IMR-90 (cell line): Measurements from ENCODE around the gene PALMD. TPM values are rescaled to one million over a fixed set of nuclear protein-coding genes. Genes with fewer than 3 reads are reported as not detected.

Source experiments
- ATAC-seq: fragments of 200-7000 bp; cut with Tn5 transposase; 2 replicates; pipeline ENCODE4 v1.9.1; 2020; ENCODE audit warnings: low read depth, mild to moderate bottlenecking, moderate library complexity
- BruUV-seq: library from RNA; stranded (reverse); fragments of 400-500 nt; replicated peaks from 2 replicates; lab custom pipeline; 2021; lab: Mats Ljungman, UMichigan
- CTCF ChIA-PET: fragments of 300-600 bp; formaldehyde crosslinking; extraction: SDS; loops from one replicate; lab custom pipeline; 2021; ENCODE audit warnings: antibody characterized with exemption; lab: Yijun Ruan, JAX
- POLR2A ChIA-PET: fragments of 300-600 bp; sonication (Branson Sonifier 250); formaldehyde crosslinking; loops from one replicate; lab custom pipeline; 2022; ENCODE audit warnings: antibody characterized with exemption; ENCODE audit not compliant: unreplicated experiment; lab: Charles Lee
- DNase-seq: peaks from one replicate; pipeline ENCODE4 v3.0.0; 2013
- H2AFZ ChIP-seq: replicated peaks from 2 replicates; pipeline ENCODE3; 2013; ENCODE audit warnings: low read length, mild to moderate bottlenecking; ENCODE audit not compliant: poor library complexity
- H2AK5ac ChIP-seq: 2 replicates; pipeline ENCODE4 v1.6.1; 2013; ENCODE audit warnings: low read depth, low read length, inconsistent platforms
- H2AK9ac ChIP-seq: replicated peaks from 2 replicates; pipeline ENCODE3; 2013; ENCODE audit warnings: mild to moderate bottlenecking, low read depth, low read length, moderate library complexity; ENCODE audit not compliant: poor library complexity
- H2BK120ac ChIP-seq: 2 replicates; pipeline ENCODE4 v1.6.1; 2013; ENCODE audit warnings: low read depth, low read length, inconsistent platforms
- H2BK15ac ChIP-seq: 3 replicates; pipeline ENCODE4 v1.6.1; 2013; ENCODE audit warnings: low read depth, low read length, inconsistent platforms
- H2BK20ac ChIP-seq: 2 replicates; pipeline ENCODE4 v1.6.1; 2013; ENCODE audit warnings: low read depth, mild to moderate bottlenecking, inconsistent platforms, low read length, moderate library complexity
- H2BK5ac ChIP-seq: 2 replicates; pipeline ENCODE4 v1.6.1; 2013; ENCODE audit warnings: mild to moderate bottlenecking, low read depth, low read length, inconsistent platforms; ENCODE audit not compliant: poor library complexity, severe bottlenecking
- H3K14ac ChIP-seq: replicated peaks from 2 replicates; pipeline ENCODE4 v1.6.1; 2013; ENCODE audit warnings: low read depth, low read length, inconsistent platforms
- H3K18ac ChIP-seq: 2 replicates; pipeline ENCODE4 v1.6.1; 2013; ENCODE audit warnings: low read depth, low read length, control low read depth
- H3K23ac ChIP-seq: 2 replicates; pipeline ENCODE4 v1.6.1; 2013; ENCODE audit warnings: low read depth, low read length, inconsistent platforms
- H3K27ac ChIP-seq: 2 replicates; pipeline ENCODE4 v1.5.1; 2013; ENCODE audit warnings: mild to moderate bottlenecking, control low read depth, low read length; ENCODE audit not compliant: insufficient read depth
- H3K27me3 ChIP-seq: 2 replicates; pipeline ENCODE4 v1.6.1; 2013; ENCODE audit warnings: low read length; ENCODE audit not compliant: control insufficient read depth, insufficient read depth
- H3K36me3 ChIP-seq: 2 replicates; pipeline ENCODE4 v1.6.1; 2013; ENCODE audit warnings: low read length, mixed read lengths; ENCODE audit not compliant: control insufficient read depth, insufficient read depth
- H3K4ac ChIP-seq: 2 replicates; pipeline ENCODE4 v1.6.1; 2013; ENCODE audit warnings: low read depth, low read length, inconsistent platforms
- H3K4me1 ChIP-seq: 2 replicates; pipeline ENCODE4 v1.6.1; 2013; ENCODE audit warnings: low read length, mixed read lengths; ENCODE audit not compliant: control insufficient read depth, insufficient read depth
- H3K4me2 ChIP-seq: 2 replicates; pipeline ENCODE4 v1.6.1; 2013; ENCODE audit warnings: low read depth, mild to moderate bottlenecking, control low read depth, low read length, moderate library complexity
- H3K4me3 ChIP-seq: 2 replicates; pipeline ENCODE4 v1.5.1; 2013; ENCODE audit warnings: low read depth, mild to moderate bottlenecking, control low read depth, low read length, moderate library complexity; ENCODE audit not compliant: insufficient read depth
- H3K56ac ChIP-seq: 2 replicates; pipeline ENCODE4 v1.6.1; 2013; ENCODE audit warnings: low read length, inconsistent platforms; ENCODE audit not compliant: insufficient read depth; ENCODE audit errors: extremely low read depth
- H3K79me1 ChIP-seq, 2 experiments: 2 replicates each; pipeline ENCODE4 v1.6.1; 2013; ENCODE audit warnings: low read length in 2 of 2, inconsistent platforms in 1 of 2, low read depth in 1 of 2
- H3K9ac ChIP-seq: 2 replicates; pipeline ENCODE4 v1.6.1; 2013; ENCODE audit warnings: low read depth, low read length, control low read depth
- H3K9me1 ChIP-seq: 2 replicates; pipeline ENCODE4 v1.6.1; 2013; ENCODE audit warnings: low read length, inconsistent platforms; ENCODE audit not compliant: insufficient read depth
- H3K9me3 ChIP-seq: 2 replicates; pipeline ENCODE4 v1.6.1; 2013; ENCODE audit warnings: low read length; ENCODE audit not compliant: control insufficient read depth, insufficient read depth
- H4K20me1 ChIP-seq: 2 replicates; pipeline ENCODE4 v1.6.1; 2013; ENCODE audit warnings: low read length, inconsistent platforms; ENCODE audit not compliant: insufficient read depth
- H4K5ac ChIP-seq: 2 replicates; pipeline ENCODE4 v1.6.1; 2013; ENCODE audit warnings: mild to moderate bottlenecking, low read depth, low read length, control low read depth
- H4K8ac ChIP-seq, 2 experiments: 2 replicates each; pipeline ENCODE4 v1.6.1; 2013; ENCODE audit warnings: low read depth in 2 of 2, low read length in 2 of 2, control low read depth in 1 of 2, inconsistent platforms in 1 of 2
- H4K91ac ChIP-seq: 2 replicates; pipeline ENCODE4 v1.6.1; 2013; ENCODE audit warnings: low read depth, low read length, inconsistent platforms; ENCODE audit not compliant: insufficient read depth
- CEBPB ChIP-seq: IDR thresholded peaks from 2 replicates; pipeline ENCODE4 v1.6.1; 2012; ENCODE audit warnings: low read depth, low read length, improper control_type of control experiment
- CHD1 ChIP-seq: IDR thresholded peaks from 2 replicates; pipeline ENCODE4 v1.6.1; 2012; ENCODE audit warnings: low read depth, low read length, improper control_type of control experiment
- ELK1 ChIP-seq: fragments of 150-350 bp; IDR thresholded peaks from 2 replicates; pipeline ENCODE4 v1.6.1; 2016; ENCODE audit warnings: low read depth, mild to moderate bottlenecking, low read length, moderate library complexity, borderline replicate concordance
- FOS ChIP-seq: fragments of 150-350 bp; IDR thresholded peaks from 2 replicates; pipeline ENCODE4 v1.6.1; 2016; ENCODE audit warnings: low read depth, low read length
- MAFK ChIP-seq: IDR thresholded peaks from 2 replicates; pipeline ENCODE4 v1.6.1; 2012; ENCODE audit warnings: low read depth, low read length, improper control_type of control experiment
- MAZ ChIP-seq: IDR thresholded peaks from 2 replicates; pipeline ENCODE4 v1.6.1; 2012; ENCODE audit warnings: low read depth, mild to moderate bottlenecking, low read length, improper control_type of control experiment, moderate library complexity, borderline replicate concordance
- MXI1 ChIP-seq: IDR thresholded peaks from 2 replicates; pipeline ENCODE4 v1.6.1; 2012; ENCODE audit warnings: low read depth, mild to moderate bottlenecking, low read length, moderate library complexity, borderline replicate concordance
- NFE2L2 ChIP-seq: fragments of 150-350 bp; IDR thresholded peaks from 2 replicates; pipeline ENCODE4 v1.6.1; 2016; ENCODE audit warnings: low read depth, mild to moderate bottlenecking, low read length
- POLR2A ChIP-seq: IDR thresholded peaks from 2 replicates; pipeline ENCODE4 v1.6.1; 2012; ENCODE audit warnings: mild to moderate bottlenecking, low read depth, low read length
- RAD21 ChIP-seq: IDR thresholded peaks from 2 replicates; pipeline ENCODE4 v1.6.1; 2012; ENCODE audit warnings: low read length, improper control_type of control experiment
- RCOR1 ChIP-seq: IDR thresholded peaks from 2 replicates; pipeline ENCODE4 v1.6.1; 2012; ENCODE audit warnings: mild to moderate bottlenecking, low read length, improper control_type of control experiment; ENCODE audit not compliant: insufficient replicate concordance
- RFX5 ChIP-seq: IDR thresholded peaks from 2 replicates; pipeline ENCODE4 v1.8.0; 2012; ENCODE audit warnings: low read depth, mild to moderate bottlenecking, low read length, moderate library complexity
- WGBS, 2 experiments: methylation state at CpG; one replicate each; pipeline versions ENCODE4 v1.1.5 to v1.1.7; 2013; ENCODE audit warnings: missing lambda C conversion rate in 2 of 2; ENCODE audit not compliant: insufficient read length in 1 of 2; ENCODE audit errors: extremely low coverage in 2 of 2; 5-methylcytosine and 5-hydroxymethylcytosine counted together
- dilution Hi-C: fragments of 300-500 bp; cut with HindIII; formaldehyde crosslinking; loops from one replicate; pipeline ENCODE4 v1.14.3; 2018; ENCODE audit warnings: low sequenced_read_pairs; ENCODE audit not compliant: unreplicated experiment
- in situ Hi-C: fragments of 300-500 bp; cut with MboI; formaldehyde crosslinking; loops from 3 replicates; pipeline ENCODE4 v1.14.3; 2019; ENCODE audit warnings: low sequenced_read_pairs, inconsistent platforms, mixed read lengths
- intact Hi-C: fragments of 100-400 bp; cut with micrococcal nuclease; formaldehyde crosslinking; loops from 2 replicates; pipeline ENCODE4 v1.10.0; 2022
- polyA plus RNA-seq, 3 experiments: library from polyadenylated mRNA; depleted of rRNA; stranded (reverse); fragments of >200 nt; gene quantifications; 2 replicates each; pipeline ENCODE4 v1.2.3, GENCODE V29; 2012; ENCODE audit warnings: low replicate concordance in 1 of 3
- total RNA-seq: library from RNA; depleted of rRNA; stranded (reverse); fragments of >200 nt; gene quantifications from 2 replicates; pipeline ENCODE4 v1.2.3, GENCODE V29; 2012
- TF ChIP-seq, protein P1 (sequence below): fragments of 150-350 bp; IDR thresholded peaks from 2 replicates; pipeline ENCODE4 v1.6.1; 2017; ENCODE audit warnings: mild to moderate bottlenecking, antibody characterized with exemption, low read length, low read depth

Gene PALMD
- total and polyA plus RNA-seq, 2 of the 4 experiments (the other 2 are of a cell fraction) = 0.51 to 0.72 TPM

DNA sequence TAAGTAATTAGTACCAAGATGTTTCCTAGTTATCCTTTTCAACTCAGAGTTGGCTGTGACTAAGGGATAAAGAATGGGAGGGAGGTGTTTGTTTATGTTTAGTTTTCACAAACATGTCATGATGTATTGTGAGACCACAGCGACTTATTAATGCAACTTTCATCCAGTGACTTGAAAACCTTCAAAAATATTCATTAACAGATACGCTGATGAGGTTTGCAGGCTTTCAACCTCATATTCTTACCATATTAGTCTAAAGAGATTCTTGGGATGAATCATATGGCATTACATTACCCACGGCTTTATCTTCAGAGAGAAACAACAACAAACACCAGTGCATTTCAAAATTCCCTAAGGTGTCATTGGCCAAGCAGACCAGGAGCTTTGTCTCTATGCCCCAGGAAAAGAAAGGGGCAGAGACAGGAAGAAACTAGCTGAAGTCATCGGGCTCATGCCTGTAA, 36.4 kb downstream of the PALMD start:
- Histone ChIP-seq H4K20me1 (no peaks in the 10 kb centered on the region), H3K4me2 (peak overlapping the region; percentile 3; the same call in 1 of the 2 replicates), H3K23ac (no peak overlapping the region), H3K4ac (no peak overlapping the region), H3K36me3 (no peaks in the 10 kb centered on the region), H3K9me3 (no peaks in the 10 kb centered on the region), H4K91ac (no peak overlapping the region), H3K27ac (peak overlapping the region; percentile 81), H4K5ac (no peak overlapping the region), H3K9me1 (peaks cover 7% of the 10 kb centered on the region; the same call in 1 of the 2 replicates), H2AK9ac (no peak overlapping the region), H3K4me3 (no peak overlapping the region), H3K4me1 (peaks cover 13% of the 10 kb centered on the region), H3K18ac (peak overlapping the region; percentile 30), H2AFZ (no peak overlapping the region), H2BK20ac (peak overlapping the region; percentile 64; the same call in 1 of the 2 replicates), H4K8ac (peak overlapping the region in 1 of 2 experiments; percentile 66; a peak in 2 of 4 replicates), H3K9ac (no peak overlapping the region), H2BK120ac (peak overlapping the region; percentile 47), H3K56ac (no peak overlapping the region), H2BK5ac (peak overlapping the region; percentile 92), H3K14ac (no peak overlapping the region), H2BK15ac (no peak overlapping the region), H3K27me3 (no peaks in the 10 kb centered on the region), H3K79me1 (no peaks in the 10 kb centered on the region), H2AK5ac (no peak overlapping the region)
- dilution Hi-C loops (no loop called here), in situ Hi-C loops (no loop called here), intact Hi-C loops (loop anchor here (5.0 kb wide), 1 partner anchor 415 kb away; no protein-coding TSS in a partner anchor)
- ATAC-seq (peak; percentile 71), DNase-seq (peak; percentile 88)
- POLR2A ChIA-PET = interaction anchor here (0.6 kb wide), 2 partner anchors 32 to 78 kb away, joined by 3 read pairs; no protein-coding TSS in a partner anchor
- CTCF ChIA-PET = interaction anchor here (0.9 kb wide), 1 partner anchor 17 kb away, joined by 3 read pairs; no protein-coding TSS in a partner anchor
- no CpG with 5 or more reads among the region's 4 CpGs for WGBS, 2 experiments
- TF ChIP-seq RCOR1 = no peak
- no peak for TF ChIP-seq MXI1
- no peak for TF ChIP-seq MAFK
- TF ChIP-seq RFX5 = no peak
- TF ChIP-seq FOS = peak; percentile 31; the same call in 1 of the 2 replicates
- TF ChIP-seq, protein P1, sequence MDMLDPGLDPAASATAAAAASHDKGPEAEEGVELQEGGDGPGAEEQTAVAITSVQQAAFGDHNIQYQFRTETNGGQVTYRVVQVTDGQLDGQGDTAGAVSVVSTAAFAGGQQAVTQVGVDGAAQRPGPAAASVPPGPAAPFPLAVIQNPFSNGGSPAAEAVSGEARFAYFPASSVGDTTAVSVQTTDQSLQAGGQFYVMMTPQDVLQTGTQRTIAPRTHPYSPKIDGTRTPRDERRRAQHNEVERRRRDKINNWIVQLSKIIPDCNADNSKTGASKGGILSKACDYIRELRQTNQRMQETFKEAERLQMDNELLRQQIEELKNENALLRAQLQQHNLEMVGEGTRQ = no peak
- TF ChIP-seq CHD1 = no peak
- TF ChIP-seq NFE2L2 = no peak
- no peak for TF ChIP-seq POLR2A
- no peak for TF ChIP-seq RAD21
- no peak for TF ChIP-seq ELK1
- TF ChIP-seq CEBPB = peak; percentile 72
- TF ChIP-seq MAZ = no peak
- no TSS peak for BruUV-seq
